WTC11 (cell line): ENCODE data around the gene DYNLT1. TPM values are rescaled to one million over a fixed set of nuclear protein-coding genes. Genes with fewer than 3 reads are reported as not detected.

Source experiments
- ATAC-seq: fragments of 200-7000 bp; cut with Tn5 transposase; 2 replicates; pipeline ENCODE4 v1.10.0; 2021; ENCODE audit warnings: mild to moderate bottlenecking, moderate library complexity
- CTCF ChIA-PET: fragments of 300-600 bp; sonication (Branson Sonifier 250); formaldehyde crosslinking; loops from one replicate; lab custom pipeline; 2021; ENCODE audit warnings: antibody characterized with exemption; lab: Charles Lee
- POLR2A ChIA-PET: fragments of 350-600 bp; sonication (Branson Sonifier 250); formaldehyde crosslinking; loops from one replicate; lab custom pipeline; 2021; ENCODE audit warnings: antibody characterized with exemption; lab: Charles Lee
- DNase-seq: peaks from one replicate; pipeline ENCODE4 v3.0.0; 2021; ENCODE audit warnings: low spot score
- H3K27ac Mint-ChIP-seq: 2 replicates; pipeline ENCODE4 v1.8.0; 2021; ENCODE audit warnings: mixed read lengths
- H3K27me3 Mint-ChIP-seq: 2 replicates; pipeline ENCODE4 v1.8.0; 2021; ENCODE audit warnings: low read depth, mild to moderate bottlenecking, moderate library complexity, mixed read lengths
- H3K36me3 Mint-ChIP-seq: 2 replicates; pipeline ENCODE4 v1.8.0; 2021; ENCODE audit warnings: mixed read lengths
- H3K4me1 Mint-ChIP-seq: 2 replicates; pipeline ENCODE4 v1.8.0; 2022; ENCODE audit warnings: mixed read lengths
- H3K4me3 Mint-ChIP-seq: 2 replicates; pipeline ENCODE4 v1.8.0; 2021; ENCODE audit warnings: mild to moderate bottlenecking, moderate library complexity, mixed read lengths
- H3K9me3 Mint-ChIP-seq: 2 replicates; pipeline ENCODE4 v1.8.0; 2021; ENCODE audit warnings: mixed read lengths
- AFF4 ChIP-seq: sonication (generic); formaldehyde crosslinking; IDR thresholded peaks from 2 replicates; pipeline ENCODE4 v1.8.1; 2023; ENCODE audit warnings: mild to moderate bottlenecking, missing genetic modification reagents, borderline replicate concordance
- ELF4 ChIP-seq: sonication (generic); formaldehyde crosslinking; IDR thresholded peaks from 2 replicates; pipeline ENCODE4 v1.8.1; 2022; ENCODE audit warnings: low read depth, mild to moderate bottlenecking, moderate library complexity, missing genetic modification reagents
- ERG ChIP-seq: fragments of 250-450 bp; sonication (Bioruptor Pico); IDR thresholded peaks from 2 replicates; pipeline ENCODE4 v1.8.0; 2021; ENCODE audit warnings: mild to moderate bottlenecking
- ESRRA ChIP-seq: sonication (generic); formaldehyde crosslinking; IDR thresholded peaks from 2 replicates; pipeline ENCODE4 v1.8.1; 2022; ENCODE audit warnings: mild to moderate bottlenecking, missing genetic modification reagents, borderline replicate concordance
- FOXJ3 ChIP-seq: sonication (generic); formaldehyde crosslinking; IDR thresholded peaks from 2 replicates; pipeline ENCODE4 v1.9.0; 2021; ENCODE audit warnings: missing genetic modification reagents, mild to moderate bottlenecking, borderline replicate concordance
- FOXK1 ChIP-seq: sonication (generic); formaldehyde crosslinking; IDR thresholded peaks from 2 replicates; pipeline ENCODE4 v1.8.0; 2022; ENCODE audit warnings: mild to moderate bottlenecking, moderate library complexity, missing genetic modification reagents
- GABPB1 ChIP-seq: sonication (generic); formaldehyde crosslinking; IDR thresholded peaks from 2 replicates; pipeline ENCODE4 v1.8.1; 2023; ENCODE audit warnings: mild to moderate bottlenecking, missing genetic modification reagents
- MYBL2 ChIP-seq: sonication (generic); formaldehyde crosslinking; IDR thresholded peaks from 2 replicates; pipeline ENCODE4 v1.8.1; 2023; ENCODE audit warnings: mild to moderate bottlenecking, moderate library complexity, missing genetic modification reagents
- ZBTB21 ChIP-seq: sonication (generic); formaldehyde crosslinking; IDR thresholded peaks from 2 replicates; pipeline ENCODE4 v1.8.1; 2023; ENCODE audit warnings: mild to moderate bottlenecking, missing genetic modification reagents, borderline replicate concordance
- ZNF121 ChIP-seq: sonication (generic); formaldehyde crosslinking; IDR thresholded peaks from 2 replicates; pipeline ENCODE4 v1.8.0; 2023; ENCODE audit warnings: missing genetic modification reagents
- ZNF232 ChIP-seq: sonication (generic); formaldehyde crosslinking; IDR thresholded peaks from 2 replicates; pipeline ENCODE4 v1.8.0; 2022; ENCODE audit warnings: mild to moderate bottlenecking, missing genetic modification reagents
- ZNF263 ChIP-seq: sonication (generic); formaldehyde crosslinking; IDR thresholded peaks from 2 replicates; pipeline ENCODE4 v1.8.1; 2022; ENCODE audit warnings: low read depth, mild to moderate bottlenecking, moderate library complexity, missing genetic modification reagents
- ZNF317 ChIP-seq: sonication (generic); formaldehyde crosslinking; IDR thresholded peaks from 2 replicates; pipeline ENCODE4 v1.8.1; 2023; ENCODE audit warnings: low read depth, mild to moderate bottlenecking, moderate library complexity, missing genetic modification reagents, borderline replicate concordance
- ZNF396 ChIP-seq: fragments of 250-450 bp; sonication (Bioruptor Pico); IDR thresholded peaks from 2 replicates; pipeline ENCODE4 v1.8.0; 2021; ENCODE audit warnings: mild to moderate bottlenecking, moderate library complexity, borderline replicate concordance
- total RNA-seq: library from RNA; stranded (reverse); gene quantifications from 3 replicates; pipeline ENCODE4 v1.2.3, GENCODE V29; 2021
- TF ChIP-seq, protein P1 (sequence below): fragments of 250-450 bp; sonication (Bioruptor Pico); IDR thresholded peaks from 2 replicates; pipeline ENCODE4 v1.9.0; 2021; ENCODE audit warnings: mild to moderate bottlenecking
- TF ChIP-seq, protein P2 (sequence below): sonication (generic); formaldehyde crosslinking; conservative IDR thresholded peaks from 2 replicates; pipeline ENCODE4 v1.8.1; 2023; ENCODE audit warnings: mild to moderate bottlenecking, low read depth, missing genetic modification reagents, moderate library complexity
- TF ChIP-seq, protein P3 (sequence below): sonication (generic); formaldehyde crosslinking; IDR thresholded peaks from 2 replicates; pipeline ENCODE4 v1.8.1; 2023; ENCODE audit warnings: mild to moderate bottlenecking, missing genetic modification reagents
- TF ChIP-seq, protein P4 (sequence below): sonication (generic); formaldehyde crosslinking; IDR thresholded peaks from 2 replicates; pipeline ENCODE4 v1.8.0; 2023; ENCODE audit warnings: missing genetic modification reagents, mild to moderate bottlenecking, borderline replicate concordance

Gene DYNLT1
- total RNA-seq, 1 experiment from 2014 or later: 79.0 TPM

DNA sequence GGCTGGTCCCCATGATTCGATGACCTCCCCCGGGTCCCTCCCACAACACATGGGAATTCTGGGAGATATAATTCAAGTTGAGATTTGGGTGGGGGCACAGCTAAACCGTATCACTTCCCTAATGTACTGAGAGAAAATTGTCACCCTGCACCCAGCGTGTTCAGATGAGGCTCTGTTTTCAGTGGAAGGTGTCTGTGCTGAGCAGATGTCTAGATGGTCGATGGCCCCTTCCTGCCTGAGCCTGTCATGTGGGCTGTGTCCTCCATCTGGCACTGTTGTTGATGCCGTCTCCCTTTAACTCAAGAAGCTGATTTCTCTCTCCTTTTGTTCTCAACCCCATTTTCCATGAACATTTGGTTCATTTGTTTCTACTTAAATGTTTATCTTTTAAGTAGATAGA is 47.7 kb downstream of the DYNLT1 start (continued):
- TF ChIP-seq, protein P1, sequence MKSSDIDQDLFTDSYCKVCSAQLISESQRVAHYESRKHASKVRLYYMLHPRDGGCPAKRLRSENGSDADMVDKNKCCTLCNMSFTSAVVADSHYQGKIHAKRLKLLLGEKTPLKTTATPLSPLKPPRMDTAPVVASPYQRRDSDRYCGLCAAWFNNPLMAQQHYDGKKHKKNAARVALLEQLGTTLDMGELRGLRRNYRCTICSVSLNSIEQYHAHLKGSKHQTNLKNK (CRISPR knock-in tag): no peak
- TF ChIP-seq, protein P2, sequence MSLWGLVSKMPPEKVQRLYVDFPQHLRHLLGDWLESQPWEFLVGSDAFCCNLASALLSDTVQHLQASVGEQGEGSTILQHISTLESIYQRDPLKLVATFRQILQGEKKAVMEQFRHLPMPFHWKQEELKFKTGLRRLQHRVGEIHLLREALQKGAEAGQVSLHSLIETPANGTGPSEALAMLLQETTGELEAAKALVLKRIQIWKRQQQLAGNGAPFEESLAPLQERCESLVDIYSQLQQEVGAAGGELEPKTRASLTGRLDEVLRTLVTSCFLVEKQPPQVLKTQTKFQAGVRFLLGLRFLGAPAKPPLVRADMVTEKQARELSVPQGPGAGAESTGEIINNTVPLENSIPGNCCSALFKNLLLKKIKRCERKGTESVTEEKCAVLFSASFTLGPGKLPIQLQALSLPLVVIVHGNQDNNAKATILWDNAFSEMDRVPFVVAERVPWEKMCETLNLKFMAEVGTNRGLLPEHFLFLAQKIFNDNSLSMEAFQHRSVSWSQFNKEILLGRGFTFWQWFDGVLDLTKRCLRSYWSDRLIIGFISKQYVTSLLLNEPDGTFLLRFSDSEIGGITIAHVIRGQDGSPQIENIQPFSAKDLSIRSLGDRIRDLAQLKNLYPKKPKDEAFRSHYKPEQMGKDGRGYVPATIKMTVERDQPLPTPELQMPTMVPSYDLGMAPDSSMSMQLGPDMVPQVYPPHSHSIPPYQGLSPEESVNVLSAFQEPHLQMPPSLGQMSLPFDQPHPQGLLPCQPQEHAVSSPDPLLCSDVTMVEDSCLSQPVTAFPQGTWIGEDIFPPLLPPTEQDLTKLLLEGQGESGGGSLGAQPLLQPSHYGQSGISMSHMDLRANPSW (CRISPR knock-in tag): no peak
- TF ChIP-seq ZNF232 (CRISPR knock-in tag): no peak
- TF ChIP-seq ZBTB21 (CRISPR knock-in tag): no peak
- no peak for TF ChIP-seq MYBL2 (CRISPR knock-in tag)
- TF ChIP-seq, protein P3, sequence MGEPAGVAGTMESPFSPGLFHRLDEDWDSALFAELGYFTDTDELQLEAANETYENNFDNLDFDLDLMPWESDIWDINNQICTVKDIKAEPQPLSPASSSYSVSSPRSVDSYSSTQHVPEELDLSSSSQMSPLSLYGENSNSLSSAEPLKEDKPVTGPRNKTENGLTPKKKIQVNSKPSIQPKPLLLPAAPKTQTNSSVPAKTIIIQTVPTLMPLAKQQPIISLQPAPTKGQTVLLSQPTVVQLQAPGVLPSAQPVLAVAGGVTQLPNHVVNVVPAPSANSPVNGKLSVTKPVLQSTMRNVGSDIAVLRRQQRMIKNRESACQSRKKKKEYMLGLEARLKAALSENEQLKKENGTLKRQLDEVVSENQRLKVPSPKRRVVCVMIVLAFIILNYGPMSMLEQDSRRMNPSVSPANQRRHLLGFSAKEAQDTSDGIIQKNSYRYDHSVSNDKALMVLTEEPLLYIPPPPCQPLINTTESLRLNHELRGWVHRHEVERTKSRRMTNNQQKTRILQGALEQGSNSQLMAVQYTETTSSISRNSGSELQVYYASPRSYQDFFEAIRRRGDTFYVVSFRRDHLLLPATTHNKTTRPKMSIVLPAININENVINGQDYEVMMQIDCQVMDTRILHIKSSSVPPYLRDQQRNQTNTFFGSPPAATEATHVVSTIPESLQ (CRISPR knock-in tag): no peak
- no peak for TF ChIP-seq GABPB1

DNA sequence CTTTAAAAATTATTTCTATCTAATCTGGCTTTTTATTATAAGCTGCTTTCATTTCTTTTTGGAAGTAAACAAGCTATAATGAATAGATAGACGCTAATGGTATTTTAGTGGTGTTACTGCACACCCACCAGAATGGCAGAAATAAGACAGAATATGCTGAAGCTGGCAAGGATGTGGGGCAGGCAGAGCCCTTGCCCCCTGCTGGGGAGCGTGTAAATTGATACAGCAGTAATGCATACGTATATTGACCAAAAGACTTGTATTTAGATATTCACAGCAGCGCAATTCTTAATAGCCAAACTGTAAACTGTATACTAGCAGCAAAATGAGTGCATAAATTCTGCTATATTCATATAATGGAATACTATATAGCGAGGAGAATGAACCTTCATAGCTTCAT is 49.3 kb downstream of the DYNLT1 start:
- Mint-ChIP-seq H3K36me3 (peaks cover 74% of the 10 kb centered on the region), H3K4me3 (no peak overlapping the region), H3K4me1 (no peaks in the 10 kb centered on the region), H3K9me3 (no peaks in the 10 kb centered on the region), H3K27me3 (no peaks in the 10 kb centered on the region), H3K27ac (no peak overlapping the region)
- DNase-seq (no peak), ATAC-seq (no peak)
- ChIA-PET POLR2A (no interaction called here), CTCF (interaction anchor here (1.2 to 1.7 kb wide), 2 partner anchors 10 to 374 kb away, joined by 4 to 5 read pairs; no protein-coding TSS in a partner anchor)
- no peak for TF ChIP-seq ZNF396
- TF ChIP-seq AFF4 (CRISPR knock-in tag): no peak

DNA sequence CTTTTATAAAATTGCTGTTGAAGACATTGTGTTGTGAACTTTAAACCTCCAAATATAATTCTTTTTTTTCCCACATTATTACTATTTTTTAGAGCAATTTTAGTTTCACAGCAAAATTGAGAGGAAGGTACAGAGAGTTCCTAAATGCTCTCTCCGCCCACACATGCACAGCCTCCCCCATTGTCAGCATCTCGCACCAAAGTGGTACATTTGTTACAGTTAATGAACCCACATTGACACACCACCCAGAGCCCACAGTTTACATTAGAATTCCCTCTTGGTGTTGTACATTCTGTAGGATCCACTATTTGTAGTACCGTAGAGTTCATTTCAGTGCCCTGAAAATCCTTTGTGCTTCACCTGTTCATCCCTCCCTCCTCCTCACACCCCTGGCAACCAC is 50.9 kb downstream of the DYNLT1 start:
- no peaks in the 10 kb centered on the region for H3K9me3 Mint-ChIP-seq
- no peaks in the 10 kb centered on the region for H3K27me3 Mint-ChIP-seq
- no peak overlapping the region for H3K27ac Mint-ChIP-seq
- peaks cover 77% of the 10 kb centered on the region for H3K36me3 Mint-ChIP-seq
- DNase-seq: no peak
- POLR2A ChIA-PET: interaction anchor here (0.5 kb wide), 1 partner anchor 84 kb away, joined by 4 read pairs; no protein-coding TSS in a partner anchor
- H3K4me1 Mint-ChIP-seq: no peaks in the 10 kb centered on the region
- no peak overlapping the region for H3K4me3 Mint-ChIP-seq
- no peak for ATAC-seq
- CTCF ChIA-PET: interaction anchor here (0.6 kb wide), 2 partner anchors 265 to 1806 kb away, joined by 3 read pairs; no protein-coding TSS in a partner anchor
- no peak for TF ChIP-seq ZNF121 (CRISPR knock-in tag)
- no peak for TF ChIP-seq ZNF263 (CRISPR knock-in tag)
- no peak for TF ChIP-seq FOXJ3 (CRISPR knock-in tag)
- TF ChIP-seq ELF4 (CRISPR knock-in tag): no peak
- TF ChIP-seq FOXK1 (CRISPR knock-in tag): no peak
- TF ChIP-seq, protein P4, sequence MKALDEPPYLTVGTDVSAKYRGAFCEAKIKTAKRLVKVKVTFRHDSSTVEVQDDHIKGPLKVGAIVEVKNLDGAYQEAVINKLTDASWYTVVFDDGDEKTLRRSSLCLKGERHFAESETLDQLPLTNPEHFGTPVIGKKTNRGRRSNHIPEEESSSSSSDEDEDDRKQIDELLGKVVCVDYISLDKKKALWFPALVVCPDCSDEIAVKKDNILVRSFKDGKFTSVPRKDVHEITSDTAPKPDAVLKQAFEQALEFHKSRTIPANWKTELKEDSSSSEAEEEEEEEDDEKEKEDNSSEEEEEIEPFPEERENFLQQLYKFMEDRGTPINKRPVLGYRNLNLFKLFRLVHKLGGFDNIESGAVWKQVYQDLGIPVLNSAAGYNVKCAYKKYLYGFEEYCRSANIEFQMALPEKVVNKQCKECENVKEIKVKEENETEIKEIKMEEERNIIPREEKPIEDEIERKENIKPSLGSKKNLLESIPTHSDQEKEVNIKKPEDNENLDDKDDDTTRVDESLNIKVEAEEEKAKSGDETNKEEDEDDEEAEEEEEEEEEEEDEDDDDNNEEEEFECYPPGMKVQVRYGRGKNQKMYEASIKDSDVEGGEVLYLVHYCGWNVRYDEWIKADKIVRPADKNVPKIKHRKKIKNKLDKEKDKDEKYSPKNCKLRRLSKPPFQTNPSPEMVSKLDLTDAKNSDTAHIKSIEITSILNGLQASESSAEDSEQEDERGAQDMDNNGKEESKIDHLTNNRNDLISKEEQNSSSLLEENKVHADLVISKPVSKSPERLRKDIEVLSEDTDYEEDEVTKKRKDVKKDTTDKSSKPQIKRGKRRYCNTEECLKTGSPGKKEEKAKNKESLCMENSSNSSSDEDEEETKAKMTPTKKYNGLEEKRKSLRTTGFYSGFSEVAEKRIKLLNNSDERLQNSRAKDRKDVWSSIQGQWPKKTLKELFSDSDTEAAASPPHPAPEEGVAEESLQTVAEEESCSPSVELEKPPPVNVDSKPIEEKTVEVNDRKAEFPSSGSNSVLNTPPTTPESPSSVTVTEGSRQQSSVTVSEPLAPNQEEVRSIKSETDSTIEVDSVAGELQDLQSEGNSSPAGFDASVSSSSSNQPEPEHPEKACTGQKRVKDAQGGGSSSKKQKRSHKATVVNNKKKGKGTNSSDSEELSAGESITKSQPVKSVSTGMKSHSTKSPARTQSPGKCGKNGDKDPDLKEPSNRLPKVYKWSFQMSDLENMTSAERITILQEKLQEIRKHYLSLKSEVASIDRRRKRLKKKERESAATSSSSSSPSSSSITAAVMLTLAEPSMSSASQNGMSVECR (CRISPR knock-in tag): no peak
- no peak for TF ChIP-seq ERG (CRISPR knock-in tag)
- no peak for TF ChIP-seq ZNF317 (CRISPR knock-in tag)
- TF ChIP-seq ESRRA (CRISPR knock-in tag): no peak
